Colonic mucosa (tissue), 4 donors: ENCODE measurements around the gene GDF7. TPM values are rescaled to one million over a fixed set of nuclear protein-coding genes. Genes with fewer than 3 reads are reported as not detected.

ENCODE experiments used
- DNase-seq: peaks from one replicate; pipeline ENCODE4 v3.0.0-alpha.2; 2020
- H3K27ac ChIP-seq: fragments of 200-600 bp; one replicate; pipeline ENCODE4 v1.8.0; 2021
- H3K27me3 ChIP-seq: fragments of 200-600 bp; one replicate; pipeline ENCODE4 v1.8.0; 2021
- H3K36me3 ChIP-seq: fragments of 200-600 bp; one replicate; pipeline ENCODE4 v1.8.0; 2021
- H3K4me1 ChIP-seq: fragments of 200-600 bp; one replicate; pipeline ENCODE4 v1.8.0; 2021; ENCODE audit warnings: mild to moderate bottlenecking
- H3K4me3 ChIP-seq: fragments of 200-600 bp; one replicate; pipeline ENCODE4 v1.8.0; 2021
- H3K9ac ChIP-seq, 2 donors: one replicate each; pipeline ENCODE4 v1.7.0; 2013; ENCODE audit warnings: control low read depth in 2 of 2, low read depth in 2 of 2, low read length in 2 of 2
- H3K9me3 ChIP-seq: fragments of 200-600 bp; one replicate; pipeline ENCODE4 v1.8.0; 2021
- intact Hi-C: fragments of 100-400 bp; cut with DNase I; formaldehyde crosslinking; loops from one replicate; pipeline ENCODE4 v1.14.1; 2022
- total RNA-seq, 2 donors: library from RNA; stranded (reverse); fragmentation: NEBNext Ultra II Directional in 1 of 2; extraction: Animal tissue kit (Norgen Biotek cat#: 25700) in 1 of 2; gene quantifications; one replicate each; pipeline ENCODE4 v1.2.1, GENCODE V29; 2021
- TF ChIP-seq, protein P1 (sequence below): fragments of 200-600 bp; IDR thresholded peaks from one replicate; pipeline ENCODE4 v1.8.0; 2022; ENCODE audit warnings: antibody characterized with exemption, mild to moderate bottlenecking
- donor health status: healthy.
- donor health status: DM: no; HTN: no; CAD: no.
- donor health status: DM: no; HTN: no; CAD: no.

Gene GDF7
- total RNA-seq, 2 donors from 2014 or later = 0.05 to 0.11 TPM

DNA sequence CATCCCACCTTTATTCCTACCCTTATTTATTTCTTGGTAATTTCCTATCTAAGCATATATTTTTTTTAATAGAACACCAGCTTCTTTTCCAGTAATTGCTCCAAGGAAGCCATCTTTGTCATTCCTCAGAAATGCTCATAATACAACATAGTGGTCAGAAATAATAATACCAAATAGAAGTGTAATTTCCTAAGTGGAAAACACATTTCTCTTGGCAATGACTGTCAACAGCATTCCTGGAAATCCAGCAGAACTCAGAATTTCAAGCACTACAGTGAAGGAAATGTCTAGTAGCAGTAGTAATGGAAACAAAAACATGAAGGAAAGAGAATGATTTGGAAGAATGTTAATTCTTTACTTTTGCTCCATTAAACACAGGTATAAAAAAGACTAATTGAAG lies 56.6 kb downstream of the GDF7 start:
- H3K4me1 ChIP-seq = no peaks in the 10 kb centered on the region
- no peak overlapping the region for H3K9ac ChIP-seq
- no peaks in the 10 kb centered on the region for H3K27me3 ChIP-seq
- TF ChIP-seq, protein P1, sequence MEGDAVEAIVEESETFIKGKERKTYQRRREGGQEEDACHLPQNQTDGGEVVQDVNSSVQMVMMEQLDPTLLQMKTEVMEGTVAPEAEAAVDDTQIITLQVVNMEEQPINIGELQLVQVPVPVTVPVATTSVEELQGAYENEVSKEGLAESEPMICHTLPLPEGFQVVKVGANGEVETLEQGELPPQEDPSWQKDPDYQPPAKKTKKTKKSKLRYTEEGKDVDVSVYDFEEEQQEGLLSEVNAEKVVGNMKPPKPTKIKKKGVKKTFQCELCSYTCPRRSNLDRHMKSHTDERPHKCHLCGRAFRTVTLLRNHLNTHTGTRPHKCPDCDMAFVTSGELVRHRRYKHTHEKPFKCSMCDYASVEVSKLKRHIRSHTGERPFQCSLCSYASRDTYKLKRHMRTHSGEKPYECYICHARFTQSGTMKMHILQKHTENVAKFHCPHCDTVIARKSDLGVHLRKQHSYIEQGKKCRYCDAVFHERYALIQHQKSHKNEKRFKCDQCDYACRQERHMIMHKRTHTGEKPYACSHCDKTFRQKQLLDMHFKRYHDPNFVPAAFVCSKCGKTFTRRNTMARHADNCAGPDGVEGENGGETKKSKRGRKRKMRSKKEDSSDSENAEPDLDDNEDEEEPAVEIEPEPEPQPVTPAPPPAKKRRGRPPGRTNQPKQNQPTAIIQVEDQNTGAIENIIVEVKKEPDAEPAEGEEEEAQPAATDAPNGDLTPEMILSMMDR = no peak
- H3K27ac ChIP-seq = no peak overlapping the region
- no peak for DNase-seq
- H3K9me3 ChIP-seq = no peaks in the 10 kb centered on the region
- H3K36me3 ChIP-seq = no peaks in the 10 kb centered on the region
- H3K4me3 ChIP-seq = no peak overlapping the region
- intact Hi-C loops = no loop called here

DNA sequence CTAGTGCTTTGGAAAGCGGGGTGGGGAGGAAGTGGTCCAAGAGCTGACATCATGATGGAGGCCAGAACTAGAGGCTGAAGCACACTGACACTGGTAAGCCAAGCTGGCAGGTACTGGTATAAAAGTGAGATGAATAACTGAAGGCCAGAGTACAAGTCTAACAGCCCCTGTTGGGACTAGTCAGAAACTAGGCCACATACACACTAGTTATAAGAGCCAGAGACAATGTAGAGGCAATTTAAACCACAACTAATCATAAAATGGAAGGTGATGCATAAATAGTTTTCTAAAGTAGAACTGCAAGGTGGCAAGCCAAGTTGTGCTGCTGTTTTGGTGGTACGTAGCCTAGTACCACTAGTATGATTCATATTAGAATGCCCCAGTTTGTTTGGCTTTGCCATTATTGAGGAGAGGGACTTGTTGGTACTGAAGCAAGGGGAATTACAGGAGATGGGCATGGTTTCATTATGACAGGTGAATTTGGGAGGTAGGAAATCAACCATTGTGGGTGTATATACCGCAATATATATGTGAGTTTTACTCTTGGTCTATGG lies 57.6 kb downstream of the GDF7 start:
- Histone ChIP-seq H3K4me1 (no peaks in the 10 kb centered on the region), H3K9ac (no peak overlapping the region), H3K9me3 (no peaks in the 10 kb centered on the region), H3K4me3 (no peak overlapping the region), H3K36me3 (no peaks in the 10 kb centered on the region), H3K27ac (no peak overlapping the region), H3K27me3 (no peaks in the 10 kb centered on the region)
- TF ChIP-seq, protein P1 = no peak
- intact Hi-C loops = no loop called here
- DNase-seq = no peak

DNA sequence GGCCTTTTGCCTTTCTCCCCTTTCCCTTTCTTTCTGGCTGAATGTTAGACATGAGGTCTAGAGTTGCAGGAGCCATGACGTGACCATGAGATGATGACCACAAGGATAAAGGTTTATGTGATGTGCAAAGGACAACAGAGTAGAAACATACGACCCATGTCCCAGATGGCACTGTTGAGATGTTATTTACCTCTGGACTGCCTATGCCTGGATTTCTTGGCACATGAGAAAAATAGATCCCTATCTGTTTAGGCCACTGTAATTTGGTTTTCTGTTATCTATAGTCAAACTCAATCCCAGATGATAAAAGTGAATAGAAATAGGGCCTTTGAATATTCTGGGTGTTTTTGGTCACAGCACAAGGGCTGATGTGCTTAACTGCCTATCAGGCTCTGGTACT lies 58.8 kb downstream of the GDF7 start:
- no peak for DNase-seq
- TF ChIP-seq, protein P1 = no peak

DNA sequence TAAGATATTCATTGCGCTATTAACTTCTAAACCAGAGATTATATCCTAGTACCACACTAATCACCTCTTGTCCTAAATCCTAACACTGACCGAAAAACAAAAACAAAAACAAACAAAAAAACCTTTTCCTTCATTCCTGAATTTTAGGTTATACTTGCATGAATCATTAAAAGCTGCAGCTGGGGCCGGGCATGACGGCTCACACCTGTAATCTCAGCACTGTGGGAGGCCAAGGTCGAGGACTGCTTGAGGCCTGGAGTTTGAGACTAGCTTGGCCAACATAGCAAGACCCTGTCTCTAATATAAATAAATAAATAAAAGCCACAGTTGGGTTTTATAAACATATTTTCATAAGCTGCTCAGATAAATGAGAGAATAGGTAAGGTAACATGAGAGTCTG lies 60.0 kb downstream of the GDF7 start:
- Histone ChIP-seq H3K27me3 (no peaks in the 10 kb centered on the region), H3K9ac (no peak overlapping the region), H3K4me3 (no peak overlapping the region), H3K4me1 (no peaks in the 10 kb centered on the region), H3K9me3 (no peaks in the 10 kb centered on the region), H3K27ac (no peak overlapping the region), H3K36me3 (no peaks in the 10 kb centered on the region)
- DNase-seq = no peak
- TF ChIP-seq, protein P1 = no peak
- intact Hi-C loops = no loop called here

More for the DNA sequence above, 58.8 kb downstream of the GDF7 start:
- Histone ChIP-seq H3K9ac (no peak overlapping the region), H3K27ac (no peak overlapping the region), H3K4me3 (no peak overlapping the region), H3K9me3 (no peaks in the 10 kb centered on the region), H3K36me3 (no peaks in the 10 kb centered on the region), H3K4me1 (no peaks in the 10 kb centered on the region), H3K27me3 (no peaks in the 10 kb centered on the region)
- intact Hi-C loops = no loop called here

DNA sequence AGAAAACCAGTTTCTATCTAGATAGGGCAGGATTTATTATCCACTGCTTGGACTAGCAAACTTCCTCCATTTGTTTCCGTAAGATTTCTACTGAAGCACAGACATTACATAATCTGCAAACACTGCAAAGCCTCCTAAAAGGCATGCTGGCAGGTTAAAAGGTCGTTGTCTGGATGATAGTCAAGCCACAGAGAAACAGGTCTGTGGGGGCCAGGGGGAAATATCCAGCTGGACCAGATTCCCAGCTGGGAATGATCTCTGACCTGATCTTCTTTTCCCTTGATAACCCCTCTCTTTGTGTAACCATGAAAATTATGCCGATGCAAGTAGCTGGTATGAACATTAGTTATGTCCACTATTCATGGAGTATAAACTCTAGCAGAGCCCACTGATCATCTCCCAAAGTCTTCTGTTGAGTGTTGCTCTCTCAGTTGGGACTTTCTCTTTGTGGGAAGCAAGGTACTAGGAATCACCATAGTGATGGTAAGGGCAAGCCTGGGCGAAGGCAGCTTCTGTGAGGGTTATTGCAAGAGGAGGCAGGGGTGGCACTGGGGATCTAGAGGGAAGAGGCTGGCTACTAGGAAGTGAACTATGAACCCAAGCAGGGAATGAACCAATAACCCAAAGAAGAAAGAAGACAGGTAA lies 61.3 kb downstream of the GDF7 start:
- intact Hi-C loops = no loop called here
- Histone ChIP-seq H3K36me3 (no peaks in the 10 kb centered on the region), H3K4me1 (no peaks in the 10 kb centered on the region), H3K4me3 (no peak overlapping the region), H3K9ac (no peak overlapping the region), H3K27me3 (no peaks in the 10 kb centered on the region), H3K27ac (no peak overlapping the region), H3K9me3 (no peaks in the 10 kb centered on the region)
- no peak for DNase-seq
- TF ChIP-seq, protein P1 = no peak

Other genes starting within 250 kb of the GDF7 start
- 100 to 1,000 TPM in 1 of 2 donors, 10 to 100 TPM in 1; 77.5 to 165 TPM for gene RHOB, start 220.1 kb upstream of the GDF7 start, total RNA-seq
- 10 to 100 TPM; 21.2 to 21.5 TPM for gene HS1BP3, start 16.0 kb upstream of the GDF7 start, total RNA-seq
- 10 to 100 TPM; 15.0 to 25.9 TPM for gene LDAH, start 156.0 kb downstream of the GDF7 start, total RNA-seq